Calu3 (cell line): ENCODE data around the gene SLC41A3. TPM values are rescaled to one million over a fixed set of nuclear protein-coding genes. Genes with fewer than 3 reads are reported as not detected.

Experiments used
- BruUV-seq: library from RNA; stranded (reverse); fragments of 400-500 nt; replicated peaks from 2 replicates; lab custom pipeline; 2021; lab: Mats Ljungman, UMichigan
- CTCF ChIA-PET: fragments of 300-600 bp; sonication (Branson Sonifier 250); formaldehyde crosslinking; loops from one replicate; lab custom pipeline; 2022; ENCODE audit warnings: antibody characterized with exemption; lab: Charles Lee
- DNase-seq: peaks from one replicate; pipeline ENCODE4 v3.0.0; 2022
- H3K27ac Mint-ChIP-seq: one replicate; pipeline ENCODE4 v1.8.0; 2022; ENCODE audit warnings: mixed read lengths; ENCODE audit not compliant: unreplicated experiment
- H3K27me3 Mint-ChIP-seq: one replicate; pipeline ENCODE4 v1.8.0; 2022; ENCODE audit warnings: mixed read lengths; ENCODE audit not compliant: unreplicated experiment
- H3K36me3 Mint-ChIP-seq: one replicate; pipeline ENCODE4 v1.8.0; 2022; ENCODE audit warnings: mild to moderate bottlenecking, moderate library complexity, mixed read lengths; ENCODE audit not compliant: insufficient read depth, unreplicated experiment
- H3K4me1 Mint-ChIP-seq: one replicate; pipeline ENCODE4 v1.8.0; 2022; ENCODE audit warnings: mild to moderate bottlenecking, low read depth, mixed read lengths; ENCODE audit not compliant: unreplicated experiment
- H3K4me3 Mint-ChIP-seq: one replicate; pipeline ENCODE4 v1.8.0; 2022; ENCODE audit warnings: mild to moderate bottlenecking, low read depth, moderate library complexity, mixed read lengths; ENCODE audit not compliant: unreplicated experiment
- H3K9me3 Mint-ChIP-seq: one replicate; pipeline ENCODE4 v1.8.0; 2022; ENCODE audit warnings: low read depth, mixed read lengths; ENCODE audit not compliant: unreplicated experiment
- intact Hi-C: fragments of 100-400 bp; cut with micrococcal nuclease; formaldehyde crosslinking; loops from one replicate; pipeline ENCODE4 v1.10.0; 2022; ENCODE audit not compliant: unreplicated experiment
- total RNA-seq: library from RNA; stranded (reverse); gene quantifications from 2 replicates; pipeline ENCODE4 v1.2.3, GENCODE V29; 2022
- TF ChIP-seq, protein P1 (sequence below): fragments of 200-600 bp; IDR thresholded peaks from one replicate; pipeline ENCODE4 v1.8.0; 2022; ENCODE audit warnings: antibody characterized with exemption; ENCODE audit not compliant: unreplicated experiment

SLC41A3 gene
- total RNA-seq, 1 experiment from 2014 or later, result 101 TPM

DNA sequence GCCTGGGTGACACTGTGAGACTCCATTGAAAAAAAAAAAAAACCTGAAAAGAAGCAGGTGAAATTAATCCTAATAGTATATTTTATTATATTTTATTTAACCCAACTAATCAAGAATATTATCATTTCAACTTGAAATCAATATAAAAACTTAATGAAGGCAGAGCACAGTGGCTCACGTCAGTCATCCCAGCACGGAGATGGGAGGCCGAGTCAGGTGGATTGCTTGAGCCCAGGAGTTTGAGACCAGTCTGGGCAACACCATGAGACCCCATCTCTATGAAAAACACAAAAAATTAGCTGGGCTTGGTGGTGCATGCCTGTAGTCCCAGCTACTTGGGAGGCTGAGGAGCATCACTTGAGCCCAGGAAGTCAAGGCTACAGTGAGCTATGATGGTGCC is 33.3 kb upstream of the SLC41A3 start:
- Mint-ChIP-seq H3K27ac (no peak overlapping the region), H3K27me3 (peaks cover 17% of the 10 kb centered on the region), H3K36me3 (no peaks in the 10 kb centered on the region), H3K4me1 (peaks cover 8% of the 10 kb centered on the region), H3K9me3 (peaks cover 3% of the 10 kb centered on the region), H3K4me3 (no peak overlapping the region)
- BruUV-seq, result no TSS peak
- intact Hi-C loops, result no loop called here
- CTCF ChIA-PET, result interaction anchor here (0.7 kb wide), 1 partner anchor 12 kb away, joined by 6 read pairs; no protein-coding TSS in a partner anchor
- DNase-seq, result no peak
- TF ChIP-seq, protein P1, sequence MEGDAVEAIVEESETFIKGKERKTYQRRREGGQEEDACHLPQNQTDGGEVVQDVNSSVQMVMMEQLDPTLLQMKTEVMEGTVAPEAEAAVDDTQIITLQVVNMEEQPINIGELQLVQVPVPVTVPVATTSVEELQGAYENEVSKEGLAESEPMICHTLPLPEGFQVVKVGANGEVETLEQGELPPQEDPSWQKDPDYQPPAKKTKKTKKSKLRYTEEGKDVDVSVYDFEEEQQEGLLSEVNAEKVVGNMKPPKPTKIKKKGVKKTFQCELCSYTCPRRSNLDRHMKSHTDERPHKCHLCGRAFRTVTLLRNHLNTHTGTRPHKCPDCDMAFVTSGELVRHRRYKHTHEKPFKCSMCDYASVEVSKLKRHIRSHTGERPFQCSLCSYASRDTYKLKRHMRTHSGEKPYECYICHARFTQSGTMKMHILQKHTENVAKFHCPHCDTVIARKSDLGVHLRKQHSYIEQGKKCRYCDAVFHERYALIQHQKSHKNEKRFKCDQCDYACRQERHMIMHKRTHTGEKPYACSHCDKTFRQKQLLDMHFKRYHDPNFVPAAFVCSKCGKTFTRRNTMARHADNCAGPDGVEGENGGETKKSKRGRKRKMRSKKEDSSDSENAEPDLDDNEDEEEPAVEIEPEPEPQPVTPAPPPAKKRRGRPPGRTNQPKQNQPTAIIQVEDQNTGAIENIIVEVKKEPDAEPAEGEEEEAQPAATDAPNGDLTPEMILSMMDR, result no peak

DNA sequence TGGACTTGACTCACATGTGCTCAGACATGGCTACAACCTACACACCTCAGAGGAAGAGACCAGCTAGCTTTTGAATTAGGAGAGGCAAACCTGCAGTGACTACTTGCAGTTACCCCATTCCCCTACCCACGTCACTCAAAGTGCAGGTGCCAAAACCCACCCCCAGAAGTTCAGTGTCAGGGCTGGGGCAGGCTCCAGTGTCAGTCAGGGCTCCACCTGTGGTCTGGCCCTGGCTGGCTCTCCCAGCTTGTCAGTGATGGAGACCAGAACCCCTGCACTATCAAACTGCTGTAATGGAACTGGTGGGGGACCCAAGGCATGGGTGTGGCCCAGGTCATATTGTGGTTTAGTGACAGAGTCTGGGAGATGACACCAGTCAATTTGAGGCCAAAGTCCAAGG is 32.6 kb upstream of the SLC41A3 start:
- Mint-ChIP-seq H3K4me3 (no peak overlapping the region), H3K4me1 (peaks cover 8% of the 10 kb centered on the region), H3K27me3 (peaks cover 17% of the 10 kb centered on the region), H3K36me3 (no peaks in the 10 kb centered on the region), H3K27ac (no peak overlapping the region), H3K9me3 (peaks cover 3% of the 10 kb centered on the region)
- CTCF ChIA-PET, result no interaction called here
- TF ChIP-seq, protein P1, result no peak
- DNase-seq, result no peak
- intact Hi-C loops, result no loop called here
- BruUV-seq, result no TSS peak

DNA sequence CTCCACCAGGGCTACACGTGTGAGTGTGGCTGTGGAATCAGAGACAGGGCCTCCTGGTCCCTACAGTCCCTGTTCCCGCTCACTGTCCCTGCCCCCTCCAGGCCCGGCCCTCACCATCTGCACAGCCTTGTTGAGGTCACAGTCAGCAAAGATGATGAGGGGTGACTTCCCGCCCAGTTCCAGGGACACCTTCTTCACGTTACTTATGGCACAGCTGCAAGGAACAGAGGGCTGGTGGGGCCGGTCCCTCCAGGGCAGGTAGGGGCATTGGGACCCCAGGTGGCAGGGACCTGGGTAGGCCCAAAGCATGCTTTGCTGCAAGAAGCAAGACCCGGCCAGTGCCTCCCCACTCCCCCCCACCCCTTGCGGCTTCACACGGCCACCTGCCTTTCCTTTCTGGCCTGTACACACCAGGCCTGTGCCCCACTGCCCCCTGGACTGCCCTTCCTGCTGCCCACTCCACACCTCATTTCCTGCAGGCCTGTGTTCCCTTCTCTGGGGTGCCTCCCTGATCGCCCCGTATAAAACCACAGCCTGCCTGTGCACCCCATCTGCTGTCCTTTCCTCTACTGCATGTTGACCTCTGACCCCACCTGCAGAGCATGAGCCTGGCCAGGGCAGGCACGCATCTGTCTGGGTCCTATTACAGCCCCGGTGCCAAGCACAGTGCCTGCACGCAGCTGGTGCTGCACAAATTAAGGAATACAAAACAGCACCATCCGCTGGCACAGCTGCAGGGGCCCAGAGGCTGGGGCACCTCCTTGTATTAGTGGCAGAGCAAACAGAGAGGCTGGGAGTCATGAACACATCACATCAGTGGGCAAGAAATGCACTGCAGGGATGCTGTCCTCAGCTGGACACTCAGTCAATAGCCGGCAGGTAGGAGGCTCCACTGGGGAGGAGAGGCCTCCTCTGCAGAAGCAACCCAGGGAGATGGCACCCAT is 30.8 kb upstream of the SLC41A3 start:
- BruUV-seq, result no TSS peak
- TF ChIP-seq, protein P1, result no peak
- H3K27ac Mint-ChIP-seq, result no peak overlapping the region
- no peak for DNase-seq
- H3K9me3 Mint-ChIP-seq, result peaks cover 3% of the 10 kb centered on the region
- CTCF ChIA-PET, result interaction anchor here (0.6 kb wide), 1 partner anchor 151 kb away, joined by 3 read pairs; no protein-coding TSS in a partner anchor
- H3K36me3 Mint-ChIP-seq, result no peaks in the 10 kb centered on the region
- H3K4me1 Mint-ChIP-seq, result peaks cover 8% of the 10 kb centered on the region
- intact Hi-C loops, result no loop called here
- peaks cover 15% of the 10 kb centered on the region for H3K27me3 Mint-ChIP-seq
- H3K4me3 Mint-ChIP-seq, result no peak overlapping the region

DNA sequence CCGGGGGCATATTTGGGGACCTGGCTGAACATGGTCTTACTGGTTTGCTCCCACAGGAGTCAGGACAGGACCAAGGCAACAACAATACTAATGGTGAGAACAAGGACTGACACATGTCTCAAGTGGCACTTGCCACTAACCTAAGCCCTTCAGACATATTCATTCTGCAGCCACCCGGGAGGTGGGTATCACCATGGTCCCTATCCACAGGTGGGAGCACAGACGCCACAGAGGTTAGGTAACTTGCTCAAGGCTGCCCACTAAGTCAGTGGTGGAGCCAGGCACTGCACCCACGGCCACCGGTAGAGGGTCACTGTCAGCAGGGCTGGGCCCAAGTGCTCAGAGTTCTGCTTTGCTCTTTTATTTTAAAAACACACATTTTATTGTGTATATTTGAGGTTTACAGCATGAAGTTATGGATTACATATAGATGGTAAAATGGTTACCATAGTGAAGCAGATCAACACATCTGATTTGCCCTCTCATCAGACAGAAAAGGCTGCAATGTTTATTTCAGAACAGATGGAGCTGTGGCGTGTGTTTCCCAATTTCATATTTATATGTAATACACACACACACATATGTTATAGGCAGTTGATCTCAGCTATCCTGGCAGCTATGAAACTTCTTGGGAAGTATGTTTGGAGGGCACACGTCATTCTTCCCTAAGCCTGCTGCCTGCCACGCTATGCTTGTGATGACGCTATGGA is 30.0 kb upstream of the SLC41A3 start:
- TF ChIP-seq, protein P1, result peak; percentile 46
- Mint-ChIP-seq H3K4me1 (peaks cover under 1% of the 10 kb centered on the region), H3K4me3 (no peak overlapping the region), H3K9me3 (peaks cover under 1% of the 10 kb centered on the region), H3K27me3 (peaks cover 6% of the 10 kb centered on the region), H3K27ac (no peak overlapping the region), H3K36me3 (no peaks in the 10 kb centered on the region)
- no TSS peak for BruUV-seq
- CTCF ChIA-PET, result interaction anchor here (0.5 kb wide), 1 partner anchor 213 kb away, joined by 4 read pairs; no protein-coding TSS in a partner anchor
- intact Hi-C loops, result no loop called here
- peak; percentile 51 for DNase-seq
